Ureter (tissue), 1 donor: ENCODE measurements around the gene ZKSCAN7. TPM values are rescaled to one million over a fixed set of nuclear protein-coding genes. Genes with fewer than 3 reads are reported as not detected.
"Not testable (repeated sequence)": the region's sequence is repeated elsewhere in the genome, so short reads cannot be mapped to it uniquely, and the experiment has no call there.

Experiments
- DNase-seq: peaks from one replicate; pipeline ENCODE4 v3.0.0-alpha.2; 2020; ENCODE audit warnings: low spot score
- total RNA-seq: library from RNA; stranded (reverse); gene quantifications from one replicate; pipeline ENCODE4 v1.2.4, GENCODE V29; 2023
- donor health status: DM: yes; HTN: yes; CAD: no.

Gene ZKSCAN7
- 10.8 TPM for total RNA-seq

DNA sequence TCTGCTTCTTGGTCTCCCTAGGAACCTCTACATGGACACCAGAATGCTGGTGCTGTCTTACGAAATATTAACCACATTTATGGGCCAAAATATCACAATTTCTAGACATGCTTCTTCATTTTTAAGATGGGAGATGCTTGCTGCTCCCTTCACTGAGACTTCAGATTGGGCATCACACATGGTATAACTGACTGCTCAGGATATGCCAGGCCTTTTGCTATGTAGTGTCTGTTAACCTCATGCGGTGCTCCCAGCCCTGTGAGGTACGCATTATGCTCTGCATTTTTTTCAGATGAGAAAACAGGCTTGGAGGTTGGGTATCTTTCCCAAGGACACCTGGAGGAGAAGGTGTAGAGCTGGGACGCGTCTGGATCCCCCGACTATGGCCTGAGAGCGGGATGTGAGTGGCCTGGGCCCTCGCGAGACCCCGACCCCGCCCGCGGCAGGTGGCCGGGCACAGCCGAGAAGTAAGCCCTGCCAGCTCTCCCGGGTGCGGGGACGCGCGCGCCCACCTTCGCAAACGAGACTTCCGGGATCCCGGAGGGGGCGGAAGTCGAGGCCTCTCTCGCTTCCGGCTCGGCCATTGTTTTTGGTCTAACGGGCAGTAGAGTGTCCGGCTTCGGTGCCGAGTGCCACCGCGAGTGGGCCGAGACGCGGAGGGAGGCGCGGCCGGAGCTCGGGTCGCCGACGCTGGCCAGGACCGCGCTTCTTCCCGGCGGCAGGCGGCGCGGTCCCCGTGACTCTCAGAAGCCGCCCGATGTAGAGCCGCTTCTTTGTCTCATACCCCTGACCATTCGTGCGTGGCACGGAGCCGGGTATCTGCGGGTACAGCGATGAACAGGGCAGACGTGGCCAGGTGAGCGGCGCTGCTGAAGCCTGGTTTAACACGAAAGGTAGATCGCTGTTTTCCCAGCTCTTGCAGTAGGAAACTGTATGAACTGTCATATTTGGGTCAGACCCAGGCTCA lies at the start of gene ZKSCAN7:
Gene ZKSCAN7, plus strand, starts transcription at position 568 of the 967 bp plus-strand sequence. CDS start 1,855 bp downstream, outside the sequence.
- DNase-seq: peak; percentile 64

DNA sequence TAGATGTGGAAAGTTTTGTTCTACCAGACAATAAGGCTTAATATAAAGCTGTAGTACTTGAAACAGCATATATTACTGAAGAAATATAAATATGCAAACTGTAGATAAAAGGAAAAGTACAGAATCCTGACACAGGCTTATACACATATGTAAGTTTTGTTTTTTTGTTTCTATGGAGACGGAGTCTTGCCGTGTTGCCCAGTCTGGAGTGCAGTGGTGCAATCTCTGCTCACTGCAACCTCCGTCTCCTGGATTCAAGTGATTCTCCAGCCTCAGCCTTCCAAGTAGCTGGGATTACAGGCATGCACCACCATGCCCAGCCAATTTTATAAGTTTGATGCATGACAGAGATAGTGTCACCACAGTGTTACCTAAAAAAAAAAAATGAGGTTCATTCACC lies 48.4 kb upstream of the ZKSCAN7 start:
- DNase-seq: no peak

DNA sequence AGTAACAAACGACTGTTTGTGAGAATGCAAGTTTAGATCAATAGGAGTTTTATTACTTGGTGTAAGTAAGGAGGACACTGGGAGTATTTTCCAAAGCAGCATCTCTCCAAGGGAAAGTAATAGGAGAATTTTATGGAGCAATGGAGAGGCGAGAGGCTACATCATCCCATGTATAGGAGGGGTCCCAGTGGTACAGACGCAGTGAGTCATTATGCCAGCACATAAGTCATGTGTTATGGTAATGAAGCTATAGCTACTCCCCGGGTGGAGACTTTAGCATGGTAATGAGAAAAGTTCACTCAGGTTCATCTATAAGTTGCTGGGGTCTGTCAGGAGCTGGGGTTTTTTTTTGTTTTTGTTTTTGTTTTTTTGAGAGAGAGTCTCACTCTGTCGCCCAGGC lies 48.0 kb upstream of the ZKSCAN7 start:
- DNase-seq: no peak

DNA sequence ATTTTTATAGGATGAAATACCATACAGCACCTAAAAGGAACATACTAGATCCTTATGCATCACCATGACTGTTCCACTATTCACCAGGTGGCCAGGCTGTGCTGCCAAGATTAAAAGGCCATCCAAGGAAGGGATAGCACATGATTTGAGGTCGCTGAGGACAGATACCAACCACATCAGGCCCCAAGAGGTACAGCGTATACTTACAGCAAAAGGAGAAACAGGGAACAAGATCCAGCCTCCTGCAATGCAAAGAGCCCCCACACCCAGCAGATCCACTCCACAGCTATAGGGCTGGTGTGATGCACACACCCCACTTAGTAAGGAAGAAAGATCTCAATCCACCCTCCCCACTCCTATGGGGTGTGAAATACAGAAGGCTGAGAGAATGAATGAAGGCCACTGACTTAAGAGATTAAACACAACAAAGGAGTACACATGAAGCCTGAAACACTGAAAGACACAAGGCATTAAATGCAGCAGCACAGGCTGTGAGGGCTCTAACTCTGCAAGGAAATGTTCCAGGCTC lies 45.5 kb upstream of the ZKSCAN7 start:
- no peak for DNase-seq

DNA sequence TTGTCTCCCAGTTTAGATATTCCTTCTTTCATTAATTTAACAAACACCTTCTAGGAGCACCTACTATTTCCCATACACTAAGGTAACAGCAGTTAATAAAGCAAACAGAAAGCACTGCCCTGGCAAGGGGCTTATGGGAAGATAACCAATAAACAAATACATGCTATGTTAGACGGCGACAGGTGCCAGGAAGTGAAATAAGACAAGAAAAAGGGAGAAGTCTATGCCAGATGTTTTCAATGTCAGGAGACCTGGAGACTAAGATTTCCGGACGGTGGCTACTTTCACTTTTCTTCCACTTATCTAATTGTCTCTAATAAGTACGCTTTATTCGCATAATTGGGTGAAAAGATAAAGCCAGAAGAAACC lies 45.0 kb upstream of the ZKSCAN7 start:
- no peak for DNase-seq

DNA sequence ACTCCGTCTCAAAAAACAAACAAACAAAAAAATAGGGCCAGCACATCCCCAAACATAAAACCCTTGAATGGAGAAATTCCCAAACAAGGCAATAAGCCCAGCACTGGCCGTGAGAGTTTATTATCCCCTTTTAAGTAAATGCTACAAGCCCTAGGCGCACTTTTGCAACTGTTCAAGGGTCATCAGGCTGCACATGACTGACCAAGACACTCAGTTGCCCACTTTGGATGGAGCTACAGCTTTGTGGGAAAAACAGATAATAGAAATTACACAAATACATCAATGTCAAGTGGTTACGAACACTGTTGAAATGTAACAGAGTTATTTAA lies 43.8 kb upstream of the ZKSCAN7 start:
- no peak for DNase-seq

DNA sequence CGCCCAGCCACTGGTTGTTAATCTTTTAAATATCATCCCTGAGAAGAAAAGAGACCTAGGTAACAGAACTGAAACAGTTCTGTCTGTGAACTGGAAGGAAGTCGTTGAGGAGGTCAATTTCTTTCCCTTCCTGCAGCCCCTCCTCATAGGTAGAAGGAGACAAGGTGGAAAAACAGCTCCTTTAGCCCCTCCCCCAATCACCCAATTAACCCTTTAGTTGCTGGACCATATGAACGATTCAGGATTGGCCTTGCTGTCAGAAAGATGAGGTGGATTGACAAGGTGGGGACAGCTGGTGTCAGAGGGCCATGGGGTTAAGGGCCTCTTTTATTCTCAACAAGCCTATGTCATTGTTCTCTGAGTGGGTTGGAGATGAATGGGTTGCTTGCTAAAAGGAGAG lies 41.5 kb upstream of the ZKSCAN7 start:
- no peak for DNase-seq

DNA sequence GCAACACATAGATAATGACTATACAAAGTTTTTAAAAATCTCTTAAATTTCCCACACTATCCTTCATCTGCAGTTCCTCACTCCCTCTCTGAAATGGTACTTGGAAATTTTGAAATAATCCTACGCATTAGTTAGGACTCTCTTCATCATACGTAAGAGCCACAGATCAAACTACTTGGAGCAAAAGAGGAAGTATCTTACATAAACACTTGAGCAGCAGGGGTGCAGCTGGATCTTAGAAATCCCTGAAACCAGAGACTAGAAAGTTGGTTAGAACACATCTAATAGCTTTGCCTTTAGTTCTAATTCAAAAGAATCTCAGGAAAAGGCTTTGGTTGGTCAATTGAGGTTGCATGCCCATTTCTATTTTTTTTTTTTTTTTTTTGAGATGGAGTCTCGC lies 38.8 kb upstream of the ZKSCAN7 start:
- DNase-seq: no peak

DNA sequence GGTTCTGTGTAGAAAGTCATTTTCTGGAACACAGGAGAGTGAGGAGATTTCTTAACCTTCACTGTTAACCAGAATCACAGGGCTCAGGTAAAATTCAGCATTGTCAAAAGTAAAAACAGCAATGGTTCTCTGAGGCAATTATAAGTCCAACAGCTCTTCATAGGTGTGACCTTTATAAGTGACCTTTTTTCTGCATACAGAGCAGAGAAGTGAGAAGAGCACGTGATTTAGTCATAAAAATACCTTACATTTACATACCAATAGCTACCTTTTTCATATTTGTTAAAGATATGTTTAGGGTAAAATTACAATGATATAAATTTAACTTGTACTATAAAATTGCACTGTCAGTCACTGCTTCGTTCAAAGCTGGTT lies 36.2 kb upstream of the ZKSCAN7 start:
- DNase-seq: no peak

DNA sequence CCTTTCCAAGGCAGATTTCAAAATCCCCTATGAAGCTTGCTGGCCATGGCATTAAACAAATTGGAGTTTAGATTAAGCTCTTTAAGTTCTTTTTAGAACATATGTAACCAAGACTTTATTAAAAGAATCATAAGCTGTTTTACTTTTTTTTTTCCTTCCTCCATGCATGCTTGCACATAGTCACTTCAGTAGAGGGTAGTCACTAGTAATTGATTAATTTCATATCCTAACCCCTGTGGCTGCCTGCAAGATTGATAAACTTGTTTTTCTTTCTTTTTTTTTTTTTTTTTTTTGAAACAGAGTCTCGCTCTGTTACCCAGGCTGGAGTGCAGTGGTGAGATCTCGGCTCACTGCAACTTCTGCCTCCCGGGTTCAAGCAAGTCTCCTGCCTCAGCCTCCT lies 33.3 kb upstream of the ZKSCAN7 start:
- DNase-seq: no peak

DNA sequence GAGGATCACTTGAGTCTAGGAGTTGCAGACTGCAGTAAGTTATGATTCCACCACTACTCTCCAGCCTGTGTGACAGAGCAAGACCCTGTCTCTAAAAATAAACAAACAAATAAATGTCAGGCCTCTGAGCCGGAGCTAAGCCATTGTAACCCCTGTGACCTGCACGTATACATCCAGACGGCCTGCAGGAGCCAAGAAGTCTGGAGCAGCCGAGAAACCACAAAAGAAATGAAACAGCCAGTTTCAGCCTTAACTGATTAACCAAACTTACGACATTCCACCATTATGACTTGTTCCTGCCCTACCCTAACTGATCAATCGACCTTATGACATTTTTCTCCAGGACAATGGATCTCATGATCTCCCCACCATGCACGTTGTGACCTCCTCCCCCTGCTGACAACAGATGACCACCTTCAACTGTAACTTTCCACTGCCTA lies 32.5 kb upstream of the ZKSCAN7 start:
- no peak for DNase-seq

DNA sequence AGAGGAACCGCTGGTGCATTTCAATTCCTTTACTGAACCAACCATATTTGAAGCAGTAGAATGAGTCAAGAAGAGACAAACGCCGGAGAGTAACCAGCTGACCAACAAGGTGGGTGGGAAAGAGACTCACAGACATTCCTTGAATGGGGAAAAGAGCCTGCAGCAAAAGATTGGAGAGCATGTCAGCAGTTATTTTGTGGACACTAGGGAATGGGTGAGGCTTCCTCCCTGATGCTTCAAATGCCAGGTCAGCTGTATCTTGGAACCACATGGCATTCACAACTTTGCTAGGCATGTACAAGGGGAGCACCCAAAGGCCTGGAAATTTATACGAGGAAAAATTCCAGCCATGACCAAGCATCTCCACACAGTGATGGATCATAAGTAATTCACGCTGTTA lies 29.9 kb upstream of the ZKSCAN7 start:
- no peak for DNase-seq

DNA sequence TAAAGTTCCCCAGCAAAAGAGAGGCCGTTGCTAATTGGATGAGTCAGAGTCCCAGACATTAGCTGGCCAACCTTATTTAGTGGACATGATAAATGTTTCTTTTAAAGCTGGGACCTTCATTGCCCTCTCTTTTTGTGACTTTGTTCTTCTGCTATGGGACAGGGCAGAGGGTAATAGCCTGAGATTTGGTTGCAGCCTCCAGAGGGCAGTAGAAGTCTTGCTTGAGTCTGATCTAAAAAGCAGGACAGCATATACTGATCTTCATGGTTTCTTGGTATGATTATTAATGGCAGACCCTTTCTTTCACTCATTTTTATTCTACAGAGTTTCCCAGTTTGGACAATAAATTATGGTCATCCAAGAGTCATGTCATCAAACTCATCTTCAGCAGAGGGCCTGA lies 25.1 kb upstream of the ZKSCAN7 start:
- no peak for DNase-seq

DNA sequence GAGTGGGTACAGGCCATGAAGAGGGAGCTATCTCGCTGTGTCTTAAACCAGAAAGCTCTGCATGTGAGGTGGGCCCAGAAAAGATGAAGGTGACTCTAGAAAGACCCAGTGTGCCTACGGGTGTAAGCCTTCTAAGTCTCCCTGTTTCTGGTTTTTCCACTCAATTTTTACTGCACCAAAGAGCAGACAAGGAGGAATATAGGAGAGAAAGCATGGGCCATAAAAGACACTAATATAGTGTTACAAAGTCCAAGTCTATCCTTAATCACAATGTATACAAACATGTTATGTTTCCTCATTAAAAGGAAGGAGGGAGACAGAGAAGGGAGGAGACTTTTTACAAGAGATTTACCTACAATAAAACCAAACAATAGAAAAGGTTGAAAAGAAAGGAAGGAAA lies 24.1 kb upstream of the ZKSCAN7 start:
- DNase-seq: no peak

DNA sequence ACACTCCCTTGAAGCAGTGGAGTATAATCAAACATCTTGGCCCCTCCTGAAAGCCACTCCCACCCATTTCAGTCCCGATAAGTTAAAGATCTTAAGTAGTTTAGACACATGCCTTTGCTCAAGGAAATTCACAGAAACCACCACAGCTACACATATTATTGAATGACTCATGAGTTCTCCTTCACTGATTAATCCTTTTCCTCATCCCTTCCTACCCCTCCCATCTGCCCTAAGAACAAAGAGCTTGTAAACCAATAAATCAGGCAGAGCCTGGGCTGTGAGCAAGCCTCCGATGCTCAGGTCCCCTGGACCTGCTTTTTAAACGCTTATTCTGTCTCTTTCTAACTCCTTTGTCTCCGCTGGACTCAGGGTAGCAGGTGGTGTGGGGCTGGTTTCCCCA lies 20.3 kb upstream of the ZKSCAN7 start:
- DNase-seq: not testable (repeated sequence)

DNA sequence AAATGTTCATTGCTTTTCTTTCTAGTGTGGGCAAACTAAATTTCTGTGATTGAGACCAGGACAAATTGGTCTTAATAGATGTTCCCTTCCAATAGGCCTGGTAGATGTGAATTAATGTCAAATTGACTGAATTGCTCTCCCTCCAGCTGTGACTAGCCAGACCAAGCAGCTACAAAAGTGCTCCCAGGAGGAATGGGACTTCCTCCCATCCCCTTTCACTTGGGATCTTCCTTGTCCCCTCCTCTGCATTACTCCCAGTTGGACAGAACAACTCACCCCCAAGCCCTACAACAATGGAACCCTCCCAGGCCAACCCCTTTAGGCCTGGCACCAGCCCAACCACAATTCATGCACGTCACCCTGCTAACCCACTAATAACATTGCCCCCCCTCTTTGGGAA lies 19.6 kb upstream of the ZKSCAN7 start:
- DNase-seq: no peak

DNA sequence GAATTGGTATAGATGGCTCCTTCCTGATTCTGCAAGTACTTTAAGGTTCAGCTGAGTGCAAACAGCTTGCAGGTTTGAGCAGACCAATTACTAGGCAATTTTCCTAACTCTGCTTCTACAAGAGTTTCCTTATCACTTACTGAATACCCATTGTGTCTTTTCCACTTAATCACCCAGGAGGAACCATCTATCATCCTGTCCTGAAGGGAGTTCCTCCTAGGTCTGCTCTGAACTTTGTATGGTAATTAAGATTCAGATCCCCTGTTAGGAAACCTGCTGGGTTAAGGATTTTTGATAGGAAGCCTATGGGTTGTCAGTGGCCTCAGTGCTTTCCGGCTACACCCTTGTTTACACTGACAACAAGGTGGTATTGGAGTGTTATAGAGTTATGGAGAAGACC lies 10.2 kb upstream of the ZKSCAN7 start:
- DNase-seq: not testable (repeated sequence)

DNA sequence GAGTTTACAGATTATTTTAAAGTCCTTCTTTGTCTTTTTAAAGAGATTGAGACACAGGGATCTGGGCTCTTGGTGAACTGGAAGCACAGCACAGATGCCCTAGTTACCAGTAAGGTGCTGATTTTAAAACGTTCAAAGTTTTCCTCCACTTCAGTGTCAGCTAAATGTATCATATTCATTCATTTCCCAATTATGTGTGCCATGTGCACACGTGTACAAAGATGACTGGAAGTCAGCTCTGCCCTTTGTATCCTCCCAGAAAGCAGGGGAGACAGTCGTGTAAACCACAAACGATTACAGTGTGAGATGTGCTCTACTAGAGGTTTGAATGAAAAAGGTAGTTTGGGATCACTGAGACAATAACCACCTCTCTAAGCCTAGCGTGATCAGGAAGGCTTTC lies 730 bp downstream of the ZKSCAN7 start:
- DNase-seq: no peak

DNA sequence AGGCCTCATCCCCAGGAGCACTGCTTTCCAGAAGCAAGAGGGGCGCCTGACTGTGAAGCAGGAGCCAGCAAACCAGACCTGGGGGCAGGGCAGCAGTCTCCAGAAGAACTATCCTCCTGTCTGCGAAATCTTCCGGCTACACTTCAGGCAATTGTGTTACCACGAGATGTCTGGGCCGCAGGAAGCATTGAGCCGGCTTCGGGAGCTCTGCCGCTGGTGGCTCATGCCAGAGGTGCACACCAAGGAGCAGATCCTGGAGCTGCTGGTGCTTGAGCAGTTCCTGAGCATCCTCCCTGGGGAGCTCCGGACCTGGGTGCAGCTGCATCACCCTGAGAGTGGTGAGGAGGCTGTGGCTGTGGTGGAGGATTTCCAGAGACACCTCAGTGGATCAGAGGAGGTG lies 2.1 kb downstream of the ZKSCAN7 start:
- no peak for DNase-seq

DNA sequence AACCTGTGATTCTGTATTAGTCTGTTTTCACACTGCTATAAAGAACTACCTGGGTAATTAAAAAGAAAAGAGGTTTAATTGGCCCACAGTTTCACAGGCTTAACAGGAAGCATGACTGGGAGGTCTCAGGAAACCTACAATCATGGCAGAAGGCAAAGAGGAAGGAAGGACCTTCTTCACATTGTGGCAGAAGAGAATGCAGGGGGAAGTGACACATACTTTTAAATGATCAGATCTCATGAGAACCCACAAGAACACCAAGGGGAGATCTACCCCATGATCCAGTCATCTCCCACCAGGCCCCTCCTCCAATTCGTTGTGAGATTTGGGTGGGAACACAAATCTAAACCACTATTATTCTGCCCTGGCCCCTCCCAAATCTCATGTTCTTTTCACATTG lies 6.1 kb downstream of the ZKSCAN7 start:
- no peak for DNase-seq

DNA sequence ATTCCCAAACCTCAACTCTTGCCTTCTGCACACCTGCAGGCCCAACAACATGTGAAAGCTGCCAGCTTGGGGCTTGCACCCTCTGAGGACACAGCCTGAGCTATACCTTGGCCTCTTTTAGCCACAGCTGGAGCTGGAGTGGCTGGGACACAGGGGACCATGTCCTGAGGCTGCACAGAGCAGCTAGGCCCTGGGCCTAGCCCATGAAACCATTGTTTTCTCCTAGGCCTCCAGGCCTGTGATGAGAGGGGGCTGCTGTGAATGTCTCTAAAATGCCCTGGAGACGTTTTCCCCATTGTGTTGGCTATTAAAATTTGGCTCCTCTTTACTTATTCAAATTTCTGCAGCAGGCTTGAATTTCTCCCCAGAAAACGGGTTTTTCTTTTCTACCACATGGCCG lies 7.2 kb downstream of the ZKSCAN7 start:
- no peak for DNase-seq

DNA sequence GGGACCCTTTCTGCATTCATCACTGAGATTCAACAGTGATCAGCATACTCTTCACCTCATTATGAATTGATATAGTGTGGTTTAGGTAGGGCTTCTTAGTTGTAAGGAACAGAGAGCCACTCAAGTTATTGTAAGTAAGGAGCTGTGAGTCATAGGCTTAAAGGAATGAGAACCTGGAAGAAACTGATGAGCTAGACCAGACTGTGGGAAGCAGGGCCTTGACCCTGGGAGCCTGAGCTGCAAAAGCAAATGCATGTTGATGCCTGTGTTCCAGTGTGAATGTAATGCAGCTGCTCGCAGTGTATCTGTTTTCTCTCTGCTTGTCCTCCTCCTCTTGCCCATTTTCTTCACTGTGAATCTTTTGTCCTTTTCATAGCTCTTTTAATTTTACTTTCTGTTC lies 13.6 kb downstream of the ZKSCAN7 start:
- DNase-seq: no peak

DNA sequence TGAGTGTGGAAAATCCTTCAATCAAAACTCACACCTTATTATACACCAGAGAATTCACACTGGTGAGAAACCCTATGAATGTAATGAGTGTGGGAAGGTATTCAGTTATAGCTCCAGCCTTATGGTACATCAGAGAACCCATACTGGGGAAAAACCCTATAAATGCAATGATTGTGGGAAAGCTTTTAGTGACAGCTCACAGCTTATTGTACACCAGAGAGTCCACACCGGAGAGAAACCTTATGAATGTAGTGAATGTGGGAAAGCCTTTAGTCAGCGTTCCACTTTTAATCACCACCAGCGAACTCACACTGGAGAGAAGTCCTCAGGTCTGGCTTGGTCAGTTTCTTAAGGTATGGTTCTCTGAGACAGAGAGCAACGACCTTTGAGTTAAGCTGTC lies 16.0 kb downstream of the ZKSCAN7 start:
- no peak for DNase-seq

DNA sequence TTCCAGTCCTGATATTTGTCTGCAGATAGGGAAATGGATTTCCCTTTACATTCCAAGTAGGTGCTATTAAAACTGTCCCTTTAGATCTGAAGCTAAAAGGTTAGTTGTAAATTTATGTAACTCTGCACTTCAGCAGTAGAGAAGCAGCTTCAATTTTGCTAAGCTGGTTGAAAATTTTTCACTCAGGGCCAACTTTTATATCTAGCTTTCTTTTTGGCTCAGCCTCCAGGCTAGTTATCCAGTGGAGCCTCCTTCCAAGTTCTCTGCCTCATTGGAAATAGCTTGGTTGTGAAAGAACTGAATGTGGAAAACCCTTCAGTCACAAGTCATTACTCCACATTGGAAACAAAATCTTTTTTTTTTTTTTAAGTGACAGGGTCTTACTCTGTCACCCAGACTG lies 21.6 kb downstream of the ZKSCAN7 start:
- DNase-seq: no peak
